ENCODE measurements around the gene IFNA13.
"Not testable (repeated sequence)": the region's sequence is repeated elsewhere in the genome, so short reads cannot be mapped to it uniquely, and the experiment has no call there.

IFNA13 gene

GRCh38 chr9:21367957-21368356 lies at the start of gene IFNA13:
IFNA13 (minus strand) TSS chr9:21368057; CDS start chr9:21368010, 47 bp downstream.
- DNase-seq = no peak

DNA sequence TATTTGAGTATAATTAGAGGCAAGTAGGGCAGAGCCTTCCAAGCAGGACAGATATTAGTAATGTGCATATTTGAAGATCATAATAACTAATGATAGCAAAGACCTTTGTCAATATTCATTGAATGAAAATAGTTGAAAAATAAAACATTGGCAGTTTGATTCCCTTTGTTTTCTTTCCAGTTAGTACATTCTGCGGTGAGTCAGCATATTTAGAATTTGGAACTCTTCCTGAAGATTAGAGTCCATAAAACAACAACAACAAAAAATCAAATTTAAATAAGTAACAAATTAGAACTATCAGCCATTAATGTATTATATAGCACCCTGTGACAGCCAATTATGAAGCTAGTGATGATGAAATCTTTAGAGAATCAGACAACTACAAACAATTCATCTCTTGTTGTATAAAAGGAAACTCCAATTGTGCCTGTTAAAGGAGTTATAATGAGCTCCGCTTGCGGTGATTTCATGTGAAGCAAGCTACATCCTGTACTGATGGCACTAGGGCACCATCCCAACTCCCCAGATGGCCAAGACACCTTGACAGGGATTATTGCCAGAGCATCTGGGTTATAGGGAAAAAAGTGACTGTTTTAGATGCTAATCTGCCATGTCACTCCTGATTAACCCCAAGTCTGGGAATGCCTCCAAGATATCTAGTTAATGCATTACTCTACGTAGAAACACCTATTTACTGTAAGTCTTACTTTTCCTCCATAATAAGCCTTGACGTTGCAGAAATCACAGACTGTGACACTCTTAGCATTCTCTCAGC lies 47.8 kb upstream of the IFNA13 start:
- no peak for DNase-seq

- DNase-seq = no peak
These were observed 46.5 kb upstream of the IFNA13 start for GRCh38 chr9:21414220-21414940.

- DNase-seq = peak in 1 of 2 donors; percentile 38
These were observed 45.8 kb upstream of the IFNA13 start for GRCh38 chr9:21413624-21414023.

- DNase-seq = peak; percentile 56 to 84
These were observed 45.3 kb upstream of the IFNA13 start for GRCh38 chr9:21413151-21413550.

GRCh38 chr9:21412107-21412506 lies 44.2 kb upstream of the IFNA13 start:
- DNase-seq = peak in 1 of 2 donors; percentile 24

- DNase-seq = no peak
These were observed 41.0 kb upstream of the IFNA13 start, which contains the start of gene IFNA8 for GRCh38 chr9:21408817-21409216. IFNA8 (plus strand) TSS chr9:21409117; CDS start chr9:21409177, 60 bp downstream.

DNA sequence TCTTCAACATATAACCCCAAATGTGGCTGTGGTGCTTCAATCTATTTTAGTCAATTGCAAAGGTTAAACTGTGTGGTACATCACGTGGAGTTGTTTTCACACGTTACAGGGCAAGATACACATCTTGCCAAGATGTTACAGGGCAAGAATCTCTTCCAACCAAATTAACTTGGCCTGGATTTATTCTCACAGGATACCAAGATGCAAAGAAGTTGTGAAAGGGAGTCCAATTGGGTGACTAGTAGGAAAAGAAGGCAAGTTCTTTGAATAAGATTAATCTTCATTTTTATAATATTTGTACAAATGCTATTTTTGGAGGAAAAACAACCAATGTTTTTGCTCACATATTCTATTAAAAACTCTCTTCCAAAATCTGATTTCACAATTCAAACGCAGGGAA lies 36.3 kb upstream of the IFNA13 start:
- DNase-seq = no peak

DNA sequence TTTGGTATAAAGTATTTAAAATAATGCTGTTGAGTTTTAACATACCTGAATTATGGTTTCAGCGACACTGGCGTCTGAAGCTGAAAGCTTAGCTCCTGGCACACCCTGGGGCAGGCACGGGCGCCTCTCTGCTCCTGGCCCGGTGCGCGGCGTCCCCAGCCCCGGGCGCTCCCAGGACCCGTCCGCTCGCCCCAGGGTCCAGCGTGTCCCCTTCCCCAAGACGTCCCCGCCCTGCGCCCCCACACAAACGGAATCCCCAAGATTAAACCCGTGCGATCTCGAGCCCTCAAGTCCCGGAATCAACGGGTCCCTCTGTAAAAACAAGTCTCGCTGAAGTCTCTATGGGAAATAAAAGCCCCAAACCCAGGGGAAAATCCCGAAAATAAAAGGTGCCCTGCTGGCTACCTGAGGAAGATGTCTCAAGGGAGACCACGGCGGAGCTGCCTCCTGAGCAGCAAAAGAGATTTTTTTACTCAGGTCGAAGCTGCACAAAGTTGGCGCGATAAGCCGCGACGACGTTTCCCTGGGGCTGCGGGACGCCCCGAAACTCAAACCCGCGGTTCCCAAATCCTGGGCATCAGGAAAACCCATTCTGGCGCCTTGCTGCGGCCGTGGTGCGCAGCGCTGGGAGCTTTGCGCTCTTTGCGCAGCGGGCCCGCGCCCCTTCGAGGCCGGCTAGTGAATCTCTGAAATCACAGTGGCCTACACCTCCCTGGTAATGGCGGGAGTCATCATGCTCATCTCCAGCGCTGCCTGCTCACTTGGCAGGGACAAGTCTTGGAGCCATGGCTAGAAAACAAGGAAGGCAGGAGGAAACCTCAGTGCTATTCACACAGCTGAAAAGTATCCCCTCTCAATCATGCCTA lies 34.8 kb upstream of the IFNA13 start:
- no peak for DNase-seq

- DNase-seq = no peak
These were observed 32.1 kb upstream of the IFNA13 start for GRCh38 chr9:21399956-21400355.

DNA sequence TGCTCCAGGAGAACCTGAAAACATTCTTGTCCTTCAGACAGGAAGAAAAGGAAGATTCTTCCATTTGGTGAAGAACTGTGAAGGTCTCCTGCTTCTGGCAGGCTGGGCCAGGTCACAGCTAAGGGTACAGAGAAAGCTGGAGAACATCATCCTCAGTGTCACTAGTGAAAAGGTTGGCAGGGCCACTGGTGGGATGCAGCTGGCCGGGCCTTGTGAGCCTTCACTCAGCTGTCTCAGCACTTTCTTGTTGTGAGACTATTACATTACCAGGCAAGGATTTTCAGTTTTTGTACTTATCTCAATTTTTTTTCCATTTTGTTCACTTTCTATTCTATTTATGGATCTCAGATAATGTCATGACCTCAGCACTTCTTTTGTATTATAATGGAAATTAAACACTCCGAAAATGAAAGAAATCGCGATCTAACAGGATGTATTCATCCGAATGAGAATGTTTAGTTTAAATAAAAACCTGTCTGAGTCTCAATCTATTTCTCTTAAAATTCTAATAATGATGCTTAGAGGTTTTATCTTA lies 31.2 kb upstream of the IFNA13 start:
- DNase-seq = no peak

GRCh38 chr9:21395778-21396717 lies 28.2 kb upstream of the IFNA13 start:
- DNase-seq = peak in 1 of 2 donors; percentile 55

GRCh38 chr9:21392270-21392669 lies 24.4 kb upstream of the IFNA13 start:
- no peak for DNase-seq

GRCh38 chr9:21385131-21385670 lies 17.3 kb upstream of the IFNA13 start, which contains the start of gene IFNA2:
IFNA2 (minus strand) TSS chr9:21385398; CDS start chr9:21385329, 69 bp downstream.
- DNase-seq = peak; percentile 9 to 29

DNA sequence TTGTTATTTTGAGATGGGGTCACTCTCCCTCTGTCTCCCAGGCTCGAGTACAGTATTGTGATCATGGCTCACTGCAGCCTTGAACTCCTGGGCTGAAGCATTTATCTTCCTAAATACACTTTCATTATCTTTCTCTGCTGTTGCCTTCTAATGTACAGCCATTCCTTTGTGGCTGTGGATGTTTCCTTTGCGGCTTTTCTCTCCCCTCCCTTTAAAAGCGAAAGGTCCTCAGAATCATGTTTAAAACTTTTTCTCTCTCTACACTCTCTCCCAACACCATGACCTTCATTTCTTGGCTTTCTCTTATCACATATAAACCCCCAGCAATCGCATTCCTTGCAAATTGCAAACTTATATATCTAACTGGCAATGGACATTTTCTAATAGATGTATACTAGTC lies 15.8 kb upstream of the IFNA13 start:
- DNase-seq = no peak

DNA sequence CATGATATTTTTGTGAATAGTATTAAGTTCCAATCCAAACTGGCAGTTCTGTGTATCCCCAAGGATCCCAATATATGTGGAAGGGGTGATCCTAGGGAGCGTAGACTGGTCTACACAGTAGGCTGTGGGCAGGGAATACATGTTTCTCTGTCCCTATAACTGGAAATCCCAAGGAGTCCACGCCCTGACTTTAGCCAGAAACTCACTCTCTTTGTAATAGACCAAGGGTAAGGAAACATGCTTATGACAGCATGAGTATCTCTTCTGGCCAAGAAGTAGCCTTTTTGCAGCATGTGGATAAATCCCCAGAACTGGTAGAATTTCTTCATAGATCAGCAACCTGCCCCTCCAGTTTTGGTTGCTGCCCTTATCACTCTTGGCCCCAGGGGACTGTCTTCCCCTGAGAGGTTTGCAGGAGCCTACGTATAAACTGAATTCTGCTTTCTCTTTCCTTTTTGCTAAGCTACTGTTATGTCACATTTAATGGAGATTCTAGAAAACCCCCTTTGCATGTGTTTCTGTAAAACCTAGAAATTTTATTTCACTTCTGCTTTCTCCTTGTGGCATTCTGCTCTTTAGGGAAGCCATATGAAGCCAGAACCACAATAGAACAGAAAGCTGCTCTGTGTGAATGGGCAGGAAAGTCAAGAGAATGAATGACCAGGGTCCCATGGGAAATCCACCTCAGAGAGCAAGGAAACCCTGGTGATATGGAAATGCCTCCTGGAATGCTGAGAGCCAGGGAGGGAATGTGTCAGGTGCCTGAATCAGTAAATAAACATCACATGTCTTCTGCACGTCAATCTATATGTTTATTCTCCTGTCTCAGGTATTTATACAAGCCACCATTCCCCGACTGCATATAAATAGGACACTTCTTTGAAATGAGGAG lies 13.8 kb upstream of the IFNA13 start:
- DNase-seq = peak; percentile 84 to 89

DNA sequence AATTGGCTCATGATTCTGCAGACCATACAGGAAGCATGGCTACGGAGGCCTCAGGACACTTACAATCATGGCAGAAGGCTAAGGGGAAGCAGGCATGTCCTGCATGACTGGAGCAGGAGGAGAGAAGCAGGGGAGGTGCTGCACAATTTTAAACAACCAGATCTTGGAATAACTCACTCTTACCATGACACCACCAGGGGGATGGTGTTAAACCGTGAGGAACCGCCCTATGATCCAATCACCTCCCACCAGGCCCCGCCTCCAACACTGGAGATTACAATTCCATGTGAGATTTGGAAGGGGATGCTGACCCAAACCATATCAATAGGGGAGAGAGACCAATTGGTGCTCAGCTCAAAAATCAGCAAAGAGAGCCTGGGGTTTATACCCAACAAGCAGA lies 3.6 kb upstream of the IFNA13 start:
- DNase-seq = not testable (repeated sequence)

DNA sequence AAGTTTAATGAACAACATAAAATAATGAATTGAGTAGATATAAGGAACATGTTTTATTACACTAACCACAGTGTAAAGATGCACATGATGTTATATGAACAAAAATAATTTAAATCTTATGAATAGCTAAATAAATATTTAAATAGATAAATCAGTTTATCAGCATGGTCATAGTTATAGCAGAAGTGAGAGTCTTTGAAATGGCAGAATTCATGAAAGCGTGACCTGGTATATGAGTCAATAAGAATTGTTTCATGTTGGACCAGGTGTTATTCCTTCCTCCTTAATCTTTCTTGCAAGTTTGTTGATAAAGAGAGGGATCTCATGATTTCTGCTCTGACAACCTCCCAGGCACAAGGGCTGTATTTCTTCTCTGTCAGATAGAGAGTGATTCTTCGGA lies 688 bp downstream of the IFNA13 start:
- DNase-seq = not testable (repeated sequence)

DNA sequence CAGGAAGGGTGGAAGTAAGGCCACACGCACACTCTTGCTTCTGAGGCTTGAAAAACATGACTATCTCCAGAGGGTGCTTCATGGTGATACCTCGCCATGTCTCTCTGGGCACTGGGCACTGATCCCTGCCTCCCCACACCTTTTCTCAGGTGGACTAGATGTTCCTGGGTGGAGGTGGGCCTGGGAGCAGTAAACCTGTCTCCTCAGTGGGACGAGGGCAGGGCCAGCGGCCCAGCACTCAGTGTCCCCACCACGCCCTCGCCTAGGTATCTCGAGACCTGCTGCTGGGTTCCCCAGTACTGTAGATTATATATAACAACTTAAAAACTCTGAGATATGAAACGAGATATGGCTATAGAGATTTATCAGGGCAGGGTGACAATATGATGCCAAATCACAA lies 5.6 kb downstream of the IFNA13 start:
- DNase-seq = no peak
